ENCODE results near the gene STK36.

The STK36 gene

GRCh38 chr2:218709908-218710307, 38.0 kb downstream of the STK36 start:
- Histone ChIP-seq H3K9ac (ENCODE audit: low read length) (no peak overlapping the region), H3K36me3 (ENCODE audit: control insufficient read depth, insufficient read depth, low read length, severe bottlenecking) (no peaks in the 10 kb centered on the region), H3K9me3 (ENCODE audit: control insufficient read depth, low read length) (no peaks in the 10 kb centered on the region), H3K4me1 (ENCODE audit: control insufficient read depth, insufficient read depth, low read length) (peaks cover 14% of the 10 kb centered on the region), H3K4me3 (ENCODE audit: low read length) (peak overlapping the region; percentile 82), H3K27me3 (replicated peaks; ENCODE audit: control insufficient read depth, insufficient read depth, low read length) (no peaks in the 10 kb centered on the region)
- DNase-seq (ENCODE audit: low read depth) = no peak

DNA sequence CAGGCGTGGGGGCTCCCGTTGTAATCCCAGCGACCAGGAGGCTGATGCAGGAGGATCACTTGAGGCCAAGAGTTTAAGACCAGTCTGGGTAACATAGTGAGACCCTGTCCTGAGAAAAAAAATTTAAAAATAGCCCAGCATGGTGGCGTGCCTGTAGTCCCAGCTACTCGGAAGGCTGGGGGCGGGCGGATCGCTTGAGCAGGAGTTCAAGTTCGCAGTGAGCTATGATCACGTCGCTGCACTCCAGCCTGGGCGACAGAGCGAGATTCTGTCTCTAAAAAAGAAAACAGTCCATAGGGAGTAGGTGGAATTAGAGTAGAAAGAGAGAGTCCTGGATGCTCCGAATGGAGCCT, 38.4 kb downstream of the STK36 start:
- no peaks in the 10 kb centered on the region for H3K36me3 ChIP-seq (ENCODE audit: control insufficient read depth, insufficient read depth, low read length, severe bottlenecking)
- H3K4me1 ChIP-seq (ENCODE audit: control insufficient read depth, insufficient read depth, low read length) = peaks cover 14% of the 10 kb centered on the region
- peak overlapping the region; percentile 82 for H3K4me3 ChIP-seq (ENCODE audit: low read length)
- DNase-seq (ENCODE audit: low read depth) = no peak
- H3K27me3 ChIP-seq (replicated peaks; ENCODE audit: control insufficient read depth, insufficient read depth, low read length) = no peaks in the 10 kb centered on the region
- no peaks in the 10 kb centered on the region for H3K9me3 ChIP-seq (ENCODE audit: control insufficient read depth, low read length)
- peak overlapping the region; percentile 89 for H3K9ac ChIP-seq (ENCODE audit: low read length)

DNA sequence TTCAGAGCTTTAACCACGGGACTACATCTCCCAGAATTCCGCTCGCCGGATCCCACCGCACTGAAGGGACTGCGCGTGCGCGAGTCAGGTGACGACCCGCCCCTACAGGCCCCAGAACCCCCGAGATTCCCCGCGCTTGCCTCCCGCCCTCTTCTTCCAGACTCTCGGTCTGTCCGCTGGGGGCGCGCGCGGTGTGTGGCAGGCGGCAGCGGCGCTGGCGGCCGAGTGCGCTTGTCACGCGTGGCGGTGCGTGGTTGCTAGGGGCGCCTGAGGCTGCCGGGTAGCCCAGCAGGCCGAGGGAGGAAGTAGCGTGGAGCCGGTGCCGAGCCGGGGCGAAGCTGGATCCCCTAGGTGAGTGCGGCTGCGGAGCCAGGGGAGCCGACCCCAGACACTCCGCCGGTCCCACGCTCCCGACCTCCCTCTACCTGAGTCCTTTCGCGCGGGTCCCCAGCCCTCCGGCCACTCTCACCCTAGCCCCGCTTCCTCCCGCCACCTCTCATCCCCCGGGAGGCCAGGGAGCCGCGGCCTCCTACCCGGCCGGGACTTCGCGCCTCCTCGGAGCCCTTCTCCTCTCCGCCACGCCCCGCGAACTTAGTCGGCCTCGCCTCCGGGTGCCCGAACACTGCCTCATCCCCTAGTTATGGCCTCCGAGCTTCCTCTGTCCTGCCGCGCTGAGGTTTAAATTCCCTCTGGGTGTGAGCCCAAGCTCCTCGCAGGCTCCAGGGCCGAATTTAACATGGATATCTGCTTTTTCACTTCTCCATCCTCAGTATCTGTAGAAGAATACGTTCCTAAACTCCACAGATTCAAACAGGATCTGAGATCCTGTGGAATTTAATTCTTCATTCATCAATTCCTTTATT, 39.0 kb downstream of the STK36 start, which contains the start of gene TTLL4:
TSS of gene TTLL4 (plus strand) at position 149 of the 863 bp plus-strand sequence. CDS start 26,842 bp downstream, outside the sequence.
- H3K4me1 ChIP-seq (ENCODE audit: control insufficient read depth, insufficient read depth, low read length) = peaks cover 12% of the 10 kb centered on the region
- DNase-seq (ENCODE audit: low read depth) = peak; percentile 100
- peak within 1 kb of the TSS; percentile 89 for H3K9ac ChIP-seq (ENCODE audit: low read length)
- no peaks in the 10 kb centered on the region for H3K36me3 ChIP-seq (ENCODE audit: control insufficient read depth, insufficient read depth, low read length, severe bottlenecking)
- H3K27me3 ChIP-seq (replicated peaks; ENCODE audit: control insufficient read depth, insufficient read depth, low read length) = no peaks in the 10 kb centered on the region
- H3K4me3 ChIP-seq (ENCODE audit: low read length) = peak within 1 kb of the TSS; percentile 82
- no peaks in the 10 kb centered on the region for H3K9me3 ChIP-seq (ENCODE audit: control insufficient read depth, low read length)

GRCh38 chr2:218711550-218711929, 39.7 kb downstream of the STK36 start:
- H3K4me1 ChIP-seq (ENCODE audit: control insufficient read depth, insufficient read depth, low read length) = peaks cover 8% of the 10 kb centered on the region
- peak overlapping the region; percentile 89 for H3K9ac ChIP-seq (ENCODE audit: low read length)
- H3K27me3 ChIP-seq (replicated peaks; ENCODE audit: control insufficient read depth, insufficient read depth, low read length) = no peaks in the 10 kb centered on the region
- H3K4me3 ChIP-seq (ENCODE audit: low read length) = peak overlapping the region; percentile 82
- no peaks in the 10 kb centered on the region for H3K36me3 ChIP-seq (ENCODE audit: control insufficient read depth, insufficient read depth, low read length, severe bottlenecking)
- DNase-seq (ENCODE audit: low read depth) = peak; percentile 23
- no peaks in the 10 kb centered on the region for H3K9me3 ChIP-seq (ENCODE audit: control insufficient read depth, low read length)

- no peaks in the 10 kb centered on the region for H3K36me3 ChIP-seq (ENCODE audit: control insufficient read depth, insufficient read depth, low read length, severe bottlenecking)
- H3K27me3 ChIP-seq (replicated peaks; ENCODE audit: control insufficient read depth, insufficient read depth, low read length) = no peaks in the 10 kb centered on the region
- peaks cover 10% of the 10 kb centered on the region for H3K4me1 ChIP-seq (ENCODE audit: control insufficient read depth, insufficient read depth, low read length)
- H3K9ac ChIP-seq (ENCODE audit: low read length) = no peak overlapping the region
- no peaks in the 10 kb centered on the region for H3K9me3 ChIP-seq (ENCODE audit: control insufficient read depth, low read length)
- no peak for DNase-seq (ENCODE audit: low read depth)
- H3K4me3 ChIP-seq (ENCODE audit: low read length) = no peak overlapping the region
Measured at GRCh38 chr2:218713922-218714321, 42.0 kb downstream of the STK36 start.

- Histone ChIP-seq H3K36me3 (ENCODE audit: control insufficient read depth, insufficient read depth, low read length, severe bottlenecking) (no peaks in the 10 kb centered on the region), H3K9ac (ENCODE audit: low read length) (no peak overlapping the region), H3K4me1 (ENCODE audit: control insufficient read depth, insufficient read depth, low read length) (peaks cover 10% of the 10 kb centered on the region), H3K4me3 (ENCODE audit: low read length) (no peak overlapping the region), H3K27me3 (replicated peaks; ENCODE audit: control insufficient read depth, insufficient read depth, low read length) (no peaks in the 10 kb centered on the region), H3K9me3 (ENCODE audit: control insufficient read depth, low read length) (no peaks in the 10 kb centered on the region)
- no peak for DNase-seq (ENCODE audit: low read depth)
Measured at GRCh38 chr2:218716070-218716469, 44.2 kb downstream of the STK36 start.

DNA sequence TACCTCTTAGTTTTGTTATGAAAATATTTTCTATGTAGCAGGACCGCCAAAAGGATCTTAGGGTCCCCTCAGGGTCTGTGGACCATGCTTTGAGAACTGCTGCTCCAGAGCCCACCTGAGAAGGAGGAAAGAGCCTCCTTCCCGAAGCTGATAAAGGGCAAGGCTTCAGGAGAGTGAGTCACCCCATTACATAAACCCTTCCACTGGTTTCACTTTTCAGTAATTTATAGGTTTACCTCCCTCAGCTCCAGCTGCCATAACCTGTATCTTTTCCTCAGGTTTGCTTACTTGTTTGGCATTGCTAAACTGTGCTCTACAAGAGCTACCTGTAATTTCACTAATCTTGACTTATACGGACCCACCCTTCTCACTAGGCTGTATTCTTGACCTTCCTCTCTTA, 45.4 kb downstream of the STK36 start:
- no peak for DNase-seq (ENCODE audit: low read depth)
- no peaks in the 10 kb centered on the region for H3K36me3 ChIP-seq (ENCODE audit: control insufficient read depth, insufficient read depth, low read length, severe bottlenecking)
- H3K4me1 ChIP-seq (ENCODE audit: control insufficient read depth, insufficient read depth, low read length) = peaks cover 3% of the 10 kb centered on the region
- H3K27me3 ChIP-seq (replicated peaks; ENCODE audit: control insufficient read depth, insufficient read depth, low read length) = no peaks in the 10 kb centered on the region
- H3K4me3 ChIP-seq (ENCODE audit: low read length) = no peak overlapping the region
- H3K9me3 ChIP-seq (ENCODE audit: control insufficient read depth, low read length) = no peaks in the 10 kb centered on the region
- no peak overlapping the region for H3K9ac ChIP-seq (ENCODE audit: low read length)

GRCh38 chr2:218718058-218718457, 46.2 kb downstream of the STK36 start:
- Histone ChIP-seq H3K27me3 (replicated peaks; ENCODE audit: control insufficient read depth, insufficient read depth, low read length) (no peaks in the 10 kb centered on the region), H3K4me3 (ENCODE audit: low read length) (no peak overlapping the region), H3K4me1 (ENCODE audit: control insufficient read depth, insufficient read depth, low read length) (peaks cover 3% of the 10 kb centered on the region), H3K9me3 (ENCODE audit: control insufficient read depth, low read length) (no peaks in the 10 kb centered on the region), H3K9ac (ENCODE audit: low read length) (no peak overlapping the region), H3K36me3 (ENCODE audit: control insufficient read depth, insufficient read depth, low read length, severe bottlenecking) (no peaks in the 10 kb centered on the region)
- DNase-seq (ENCODE audit: low read depth) = no peak

DNA sequence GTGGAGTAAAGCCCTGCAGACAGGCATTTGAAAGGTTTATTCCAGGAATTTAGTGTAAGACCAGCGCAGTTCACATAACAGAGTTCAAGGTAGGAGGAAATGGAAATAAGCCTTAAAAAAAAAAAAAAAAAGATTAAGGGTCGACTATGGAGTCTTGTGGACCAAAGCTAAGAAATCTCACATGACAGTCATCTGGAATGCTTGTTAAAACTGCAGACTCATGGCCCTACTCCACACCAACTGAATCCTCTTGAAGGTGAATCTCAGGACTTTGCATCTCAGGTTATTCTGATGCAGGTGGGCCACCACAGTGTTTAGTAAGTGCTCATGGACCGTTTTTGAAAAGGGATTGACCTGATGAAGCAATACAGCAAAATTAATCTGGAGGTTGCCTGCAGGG, 47.6 kb downstream of the STK36 start:
- H3K9ac ChIP-seq (ENCODE audit: low read length) = no peak overlapping the region
- no peaks in the 10 kb centered on the region for H3K36me3 ChIP-seq (ENCODE audit: control insufficient read depth, insufficient read depth, low read length, severe bottlenecking)
- H3K27me3 ChIP-seq (replicated peaks; ENCODE audit: control insufficient read depth, insufficient read depth, low read length) = no peaks in the 10 kb centered on the region
- H3K4me3 ChIP-seq (ENCODE audit: low read length) = no peak overlapping the region
- H3K4me1 ChIP-seq (ENCODE audit: control insufficient read depth, insufficient read depth, low read length) = peaks cover 12% of the 10 kb centered on the region
- no peaks in the 10 kb centered on the region for H3K9me3 ChIP-seq (ENCODE audit: control insufficient read depth, low read length)
- DNase-seq (ENCODE audit: low read depth) = no peak

GRCh38 chr2:218720048-218721041, 48.5 kb downstream of the STK36 start:
- Histone ChIP-seq H3K4me1 (ENCODE audit: control insufficient read depth, insufficient read depth, low read length) (peaks cover 12% of the 10 kb centered on the region), H3K9me3 (ENCODE audit: control insufficient read depth, low read length) (no peaks in the 10 kb centered on the region)

GRCh38 chr2:218721488-218721887, 49.6 kb downstream of the STK36 start:
- H3K9ac ChIP-seq (ENCODE audit: low read length) = no peak overlapping the region
- peaks cover 12% of the 10 kb centered on the region for H3K4me1 ChIP-seq (ENCODE audit: control insufficient read depth, insufficient read depth, low read length)
- no peak overlapping the region for H3K4me3 ChIP-seq (ENCODE audit: low read length)
- H3K27me3 ChIP-seq (replicated peaks; ENCODE audit: control insufficient read depth, insufficient read depth, low read length) = no peaks in the 10 kb centered on the region
- no peak for DNase-seq (ENCODE audit: low read depth)
- H3K9me3 ChIP-seq (ENCODE audit: control insufficient read depth, low read length) = peaks cover 6% of the 10 kb centered on the region
- H3K36me3 ChIP-seq (ENCODE audit: control insufficient read depth, insufficient read depth, low read length, severe bottlenecking) = no peaks in the 10 kb centered on the region

More at GRCh38 chr2:218720048-218721041, 48.5 kb downstream of the STK36 start:
- Histone ChIP-seq H3K9ac (ENCODE audit: low read length) (no peak overlapping the region), H3K27me3 (replicated peaks; ENCODE audit: control insufficient read depth, insufficient read depth, low read length) (no peaks in the 10 kb centered on the region), H3K4me3 (ENCODE audit: low read length) (no peak overlapping the region), H3K36me3 (ENCODE audit: control insufficient read depth, insufficient read depth, low read length, severe bottlenecking) (no peaks in the 10 kb centered on the region)
- no peak for DNase-seq (ENCODE audit: low read depth)
